ENCODE measurements around the gene TMEM72. TPM values are rescaled to one million over a fixed set of nuclear protein-coding genes. Genes with fewer than 3 reads are reported as not detected.

The TMEM72 gene
- polyA plus RNA-seq, 1 donor (not counting 4 experiments of a cell fraction or from before 2014, with no cell fraction given), result not detected

GRCh38 chr10:44936314-44936975, 25.3 kb downstream of the TMEM72 start:
- dilution Hi-C loops (cut with MboI; ENCODE audit: extremely low pct_ligation_motif_present, low sequenced_read_pairs), result no loop called here
- Histone ChIP-seq H2AFZ (ENCODE audit: control insufficient read depth, low read length) (no peak overlapping the region), H3K27me3 (ENCODE audit: control insufficient read depth, extremely low read depth, insufficient read depth, low read length) (no peaks in the 10 kb centered on the region), H3K4me2 (ENCODE audit: control insufficient read depth, extremely low read depth, insufficient read depth, low read depth, low read length) (no peak overlapping the region), H3K9me1 (ENCODE audit: control insufficient read depth, extremely low read depth, insufficient read depth, low read length) (no peaks in the 10 kb centered on the region), H3K9me3 (ENCODE audit: control insufficient read depth, low read depth, low read length) (no peaks in the 10 kb centered on the region), H4K20me1 (ENCODE audit: control insufficient read depth, extremely low read depth, insufficient read depth, low read length) (no peaks in the 10 kb centered on the region), H3K4me1 (ENCODE audit: control insufficient read depth, extremely low read depth, insufficient read depth, low read length) (peaks cover 11% of the 10 kb centered on the region), H3K36me3 (ENCODE audit: control insufficient read depth in 2 of 2, extremely low read depth in 1 of 2, insufficient read depth in 2 of 2, low read length in 2 of 2) (no peaks in the 10 kb centered on the region), H3K4me3 (ENCODE audit: control insufficient read depth in 2 of 3, extremely low read depth in 1 of 3, insufficient read depth in 2 of 3, low read depth in 1 of 3, low read length in 3 of 3) (no peak overlapping the region), H3K27ac (ENCODE audit: control insufficient read depth, insufficient read depth, low read length) (no peak overlapping the region), H3K79me2 (ENCODE audit: control insufficient read depth, insufficient read depth, low read length) (no peaks in the 10 kb centered on the region), H3K9ac (ENCODE audit: control insufficient read depth, extremely low read depth, insufficient read depth, low read length) (no peak overlapping the region)
- TF ChIP-seq CTCF (optimal IDR thresholded peaks at IDR 0.05 in 1 of 3, IDR thresholded peaks at IDR 0.05 in 1 of 3, conservative IDR thresholded peaks at IDR 0.05 in 1 of 3; ENCODE audit: extremely low read depth in 1 of 3, insufficient read depth in 2 of 3, low read length in 3 of 3) (no peak), EZH2 (IDR thresholded peaks at IDR 0.05; ENCODE audit: low read length) (no peak)
- DNase-seq (ENCODE audit: low read depth, low spot score) (no peak), FAIRE-seq (no peak)

- FAIRE-seq (no peak), DNase-seq (ENCODE audit: low read depth, low spot score) (no peak)
- Histone ChIP-seq H3K9me1 (ENCODE audit: control insufficient read depth, extremely low read depth, insufficient read depth, low read length) (no peaks in the 10 kb centered on the region), H4K20me1 (ENCODE audit: control insufficient read depth, extremely low read depth, insufficient read depth, low read length) (no peaks in the 10 kb centered on the region), H3K9ac (ENCODE audit: control insufficient read depth, extremely low read depth, insufficient read depth, low read length) (no peak overlapping the region), H3K27ac (ENCODE audit: control insufficient read depth, insufficient read depth, low read length) (no peak overlapping the region), H3K36me3 (ENCODE audit: control insufficient read depth in 2 of 2, extremely low read depth in 1 of 2, insufficient read depth in 2 of 2, low read length in 2 of 2) (no peaks in the 10 kb centered on the region), H2AFZ (ENCODE audit: control insufficient read depth, low read length) (no peak overlapping the region), H3K4me2 (ENCODE audit: control insufficient read depth, extremely low read depth, insufficient read depth, low read depth, low read length) (no peak overlapping the region), H3K27me3 (ENCODE audit: control insufficient read depth, extremely low read depth, insufficient read depth, low read length) (no peaks in the 10 kb centered on the region), H3K4me1 (ENCODE audit: control insufficient read depth, extremely low read depth, insufficient read depth, low read length) (peaks cover 11% of the 10 kb centered on the region), H3K4me3 (ENCODE audit: control insufficient read depth in 2 of 3, extremely low read depth in 1 of 3, insufficient read depth in 2 of 3, low read depth in 1 of 3, low read length in 3 of 3) (no peak overlapping the region), H3K9me3 (ENCODE audit: control insufficient read depth, low read depth, low read length) (no peaks in the 10 kb centered on the region), H3K79me2 (ENCODE audit: control insufficient read depth, insufficient read depth, low read length) (no peaks in the 10 kb centered on the region)
- TF ChIP-seq CTCF (optimal IDR thresholded peaks at IDR 0.05 in 1 of 3, IDR thresholded peaks at IDR 0.05 in 1 of 3, conservative IDR thresholded peaks at IDR 0.05 in 1 of 3; ENCODE audit: extremely low read depth in 1 of 3, insufficient read depth in 2 of 3, low read length in 3 of 3) (no peak), EZH2 (IDR thresholded peaks at IDR 0.05; ENCODE audit: low read length) (no peak)
- dilution Hi-C loops (cut with MboI; ENCODE audit: extremely low pct_ligation_motif_present, low sequenced_read_pairs), result no loop called here
Observed at GRCh38 chr10:44937196-44938005, 26.3 kb downstream of the TMEM72 start.
